22Rv1 (cell line): ENCODE results near the gene RYR2.

Experiments used
- CTCF ChIP-seq: fragments of 450-650 bp; IDR thresholded peaks from 2 replicates; pipeline ENCODE4 v1.5.1; 2017; ENCODE audit warnings: mild to moderate bottlenecking
- ZFX ChIP-seq: fragments of 450-650 bp; IDR thresholded peaks from 2 replicates; pipeline ENCODE4 v1.6.1; 2017; ENCODE audit warnings: antibody characterized with exemption, borderline replicate concordance

- no peak for TF ChIP-seq ZFX
- TF ChIP-seq CTCF, result no peak
These were observed 310.8 kb downstream of the RYR2 start for GRCh38 chr1:237352747-237353146.
